Measurements from ENCODE around the gene MPI.
A peak's percentile ranks its signal among the peaks of the same experiment; 100 is the strongest.

Gene MPI

DNA sequence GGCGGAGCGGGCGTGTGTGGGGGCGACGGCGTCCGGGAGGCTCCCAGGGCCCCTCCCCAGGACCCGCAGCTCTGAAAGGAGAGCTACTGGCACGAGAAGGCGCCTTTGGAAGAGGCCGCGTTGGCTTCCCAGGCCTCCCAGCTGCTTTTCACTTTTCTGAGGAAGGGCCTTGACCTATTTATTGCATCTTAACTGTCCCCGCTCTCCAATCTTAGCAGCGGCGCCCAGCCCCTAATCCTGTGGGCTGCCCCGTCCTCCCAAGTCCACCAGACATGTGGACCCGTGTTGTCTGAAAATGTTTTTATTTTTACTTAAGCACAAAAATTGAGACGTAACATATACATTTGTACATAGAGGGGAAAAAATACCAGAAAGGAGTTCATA lies 46.4 kb upstream of the MPI start:
- Histone ChIP-seq H3K4me3 (ENCODE audit: low read depth, low read length) (peak overlapping the region; percentile 62), H3K27me3 (ENCODE audit: insufficient read depth, low read depth, severe bottlenecking) (no peaks in the 10 kb centered on the region), H3K36me3 (peaks cover 53% of the 10 kb centered on the region), H3K9me3 (ENCODE audit: severe bottlenecking) (no peaks in the 10 kb centered on the region), H3K27ac (peak overlapping the region; percentile 96)
- TF ChIP-seq, protein P1, sequence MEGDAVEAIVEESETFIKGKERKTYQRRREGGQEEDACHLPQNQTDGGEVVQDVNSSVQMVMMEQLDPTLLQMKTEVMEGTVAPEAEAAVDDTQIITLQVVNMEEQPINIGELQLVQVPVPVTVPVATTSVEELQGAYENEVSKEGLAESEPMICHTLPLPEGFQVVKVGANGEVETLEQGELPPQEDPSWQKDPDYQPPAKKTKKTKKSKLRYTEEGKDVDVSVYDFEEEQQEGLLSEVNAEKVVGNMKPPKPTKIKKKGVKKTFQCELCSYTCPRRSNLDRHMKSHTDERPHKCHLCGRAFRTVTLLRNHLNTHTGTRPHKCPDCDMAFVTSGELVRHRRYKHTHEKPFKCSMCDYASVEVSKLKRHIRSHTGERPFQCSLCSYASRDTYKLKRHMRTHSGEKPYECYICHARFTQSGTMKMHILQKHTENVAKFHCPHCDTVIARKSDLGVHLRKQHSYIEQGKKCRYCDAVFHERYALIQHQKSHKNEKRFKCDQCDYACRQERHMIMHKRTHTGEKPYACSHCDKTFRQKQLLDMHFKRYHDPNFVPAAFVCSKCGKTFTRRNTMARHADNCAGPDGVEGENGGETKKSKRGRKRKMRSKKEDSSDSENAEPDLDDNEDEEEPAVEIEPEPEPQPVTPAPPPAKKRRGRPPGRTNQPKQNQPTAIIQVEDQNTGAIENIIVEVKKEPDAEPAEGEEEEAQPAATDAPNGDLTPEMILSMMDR (IDR thresholded peaks at IDR 0.05; ENCODE audit: low read depth, low read length), result no peak
- DNase-seq, result no peak

- Histone ChIP-seq H3K36me3 (peaks cover 53% of the 10 kb centered on the region), H3K27ac (peak overlapping the region; percentile 96), H3K4me3 (ENCODE audit: low read depth, low read length) (peak overlapping the region; percentile 62), H3K9me3 (ENCODE audit: severe bottlenecking) (no peaks in the 10 kb centered on the region), H3K27me3 (ENCODE audit: insufficient read depth, low read depth, severe bottlenecking) (no peaks in the 10 kb centered on the region)
- TF ChIP-seq, protein P1 (IDR thresholded peaks at IDR 0.05; ENCODE audit: low read depth, low read length), result no peak
- peak; percentile 62 for DNase-seq
Measured at GRCh38 chr15:74843891-74844299, 45.9 kb upstream of the MPI start.

DNA sequence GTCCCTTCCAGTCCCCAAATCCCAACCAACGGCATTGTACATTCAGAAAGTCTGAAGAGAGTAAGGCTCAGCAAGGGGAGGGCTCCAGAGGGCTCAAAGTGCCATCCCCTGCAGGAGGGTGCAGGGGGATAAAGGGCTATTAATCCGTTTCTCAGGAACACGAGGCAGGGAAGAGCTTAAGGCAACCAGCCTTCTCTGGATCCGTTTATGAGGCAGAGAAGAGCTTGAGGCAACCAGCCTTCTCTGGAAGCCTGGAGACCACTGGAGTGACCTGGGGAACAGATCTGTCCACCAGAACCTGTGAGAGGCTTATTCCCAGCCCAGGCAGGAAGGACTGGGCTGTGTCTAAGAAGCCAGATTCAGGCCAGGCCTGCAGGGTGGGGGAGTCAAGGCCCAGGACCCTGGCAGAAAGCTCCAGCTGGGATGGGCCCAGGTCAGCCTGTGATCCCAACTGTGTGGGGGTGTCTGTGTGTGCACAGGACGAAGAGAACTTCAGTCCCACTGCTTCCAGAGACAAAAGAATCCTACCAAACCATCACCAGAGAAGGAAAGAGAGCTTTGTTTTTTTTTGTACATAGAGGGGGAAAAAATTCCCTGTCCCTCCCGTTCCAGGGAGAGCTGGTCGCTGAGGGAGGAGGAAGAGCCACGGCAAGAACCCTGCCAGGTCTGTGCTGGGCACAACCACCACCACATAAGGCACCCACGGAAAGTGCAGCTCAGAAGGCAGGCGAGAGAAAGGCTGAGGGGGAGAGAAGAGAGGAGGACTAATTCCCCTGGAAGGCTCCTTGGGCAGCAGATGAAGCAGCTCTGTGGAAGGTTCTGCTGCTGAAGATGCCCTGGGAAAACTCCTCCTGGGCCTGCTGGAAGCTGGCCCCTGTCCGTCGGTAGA lies 45.3 kb upstream of the MPI start:
- peak; percentile 82 for DNase-seq
- peak overlapping the region; percentile 62 for H3K4me3 ChIP-seq (ENCODE audit: low read depth, low read length)
- H3K36me3 ChIP-seq, result peaks cover 55% of the 10 kb centered on the region
- H3K27me3 ChIP-seq (ENCODE audit: insufficient read depth, low read depth, severe bottlenecking), result no peaks in the 10 kb centered on the region
- H3K27ac ChIP-seq, result peak overlapping the region; percentile 96
- no peaks in the 10 kb centered on the region for H3K9me3 ChIP-seq (ENCODE audit: severe bottlenecking)
- TF ChIP-seq, protein P1 (IDR thresholded peaks at IDR 0.05; ENCODE audit: low read depth, low read length), result no peak

DNA sequence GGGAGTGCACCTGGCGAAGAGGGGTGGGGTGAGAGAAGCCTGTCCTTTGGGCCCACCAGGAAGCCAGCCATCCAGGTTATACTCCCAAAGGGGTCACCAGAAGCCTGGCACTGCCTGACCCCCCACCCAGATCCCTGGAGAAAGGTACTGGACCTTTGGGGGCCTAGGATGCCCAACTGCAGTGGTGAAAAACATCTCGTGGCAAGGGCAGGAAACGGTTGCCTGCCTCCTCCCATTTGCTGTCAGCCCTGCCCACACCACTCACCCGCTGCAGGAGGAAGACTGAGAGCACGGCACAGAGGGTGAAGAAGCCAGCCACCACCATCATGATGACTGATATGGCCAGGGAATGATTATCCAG lies 44.7 kb upstream of the MPI start:
- Histone ChIP-seq H3K27me3 (ENCODE audit: insufficient read depth, low read depth, severe bottlenecking) (no peaks in the 10 kb centered on the region), H3K9me3 (ENCODE audit: severe bottlenecking) (no peaks in the 10 kb centered on the region), H3K4me3 (ENCODE audit: low read depth, low read length) (no peak overlapping the region), H3K27ac (peak overlapping the region; percentile 96), H3K36me3 (peaks cover 58% of the 10 kb centered on the region)
- TF ChIP-seq, protein P1 (IDR thresholded peaks at IDR 0.05; ENCODE audit: low read depth, low read length), result 0 out of 2 replicates have a peak, but pooled peaks have one; percentile 16
- no peak for DNase-seq

DNA sequence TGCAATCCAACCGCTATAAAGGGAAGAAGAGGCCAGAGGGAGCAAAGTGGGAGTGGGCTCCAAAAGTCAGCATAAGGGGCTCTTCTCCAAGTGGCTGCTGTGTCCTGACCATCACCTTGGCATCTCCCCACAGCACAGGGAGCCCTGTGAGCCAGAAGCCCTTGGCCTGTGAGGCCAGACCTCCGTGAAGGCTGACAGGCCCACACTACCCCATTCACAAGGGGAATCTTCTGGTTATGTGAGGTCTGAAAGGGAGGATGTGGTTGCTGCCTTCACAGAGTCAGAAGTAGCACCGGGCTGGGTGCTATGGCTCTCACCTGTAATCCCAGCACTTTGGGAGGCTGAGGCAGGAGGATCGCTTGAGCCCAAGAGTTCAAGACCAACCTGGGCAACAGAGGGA lies 44.3 kb upstream of the MPI start:
- H3K9me3 ChIP-seq (ENCODE audit: severe bottlenecking), result no peaks in the 10 kb centered on the region
- no peaks in the 10 kb centered on the region for H3K27me3 ChIP-seq (ENCODE audit: insufficient read depth, low read depth, severe bottlenecking)
- H3K27ac ChIP-seq, result peak overlapping the region; percentile 96
- peaks cover 58% of the 10 kb centered on the region for H3K36me3 ChIP-seq
- DNase-seq, result no peak
- TF ChIP-seq, protein P1 (IDR thresholded peaks at IDR 0.05; ENCODE audit: low read depth, low read length), result no peak
- H3K4me3 ChIP-seq (ENCODE audit: low read depth, low read length), result no peak overlapping the region
